Psoas muscle (tissue), 8 donors: ENCODE results near the gene GARRE1. TPM values are rescaled to one million over a fixed set of nuclear protein-coding genes. Genes with fewer than 3 reads are reported as not detected.

Experiments used
- ATAC-seq, 4 donors: fragments of 200-7000 bp; cut with Tn5 transposase; one replicate each; pipeline ENCODE4 v1.9.1; 2020; ENCODE audit warnings: moderate library complexity in 3 of 4, mild to moderate bottlenecking in 2 of 4
- DNase-seq, 2 donors: peaks; one replicate each; pipeline ENCODE4 v3.0.0-alpha.2; 2020
- H3K27ac ChIP-seq: fragments of 200-600 bp; one replicate; pipeline ENCODE4 v1.8.0; 2022
- H3K27me3 ChIP-seq, 3 donors: fragments of 200-600 bp in 1 of 3; one replicate each; pipeline versions ENCODE4 v1.6.1 to v1.8.0; 2013 to 2022; ENCODE audit warnings: low read length in 2 of 3, mild to moderate bottlenecking in 2 of 3, moderate library complexity in 1 of 3; ENCODE audit not compliant: insufficient read depth in 3 of 3
- H3K36me3 ChIP-seq, 2 donors: fragments of 200-600 bp in 1 of 2; one replicate each; pipeline versions ENCODE4 v1.6.1 to v1.8.0; 2013 to 2022; ENCODE audit warnings: low read depth in 1 of 2, mild to moderate bottlenecking in 1 of 2, moderate library complexity in 1 of 2; ENCODE audit not compliant: insufficient read depth in 1 of 2
- H3K4me1 ChIP-seq: fragments of 200-600 bp; one replicate; pipeline ENCODE4 v1.8.0; 2022
- H3K4me3 ChIP-seq: fragments of 200-600 bp; one replicate; pipeline ENCODE4 v1.8.0; 2022; ENCODE audit warnings: mild to moderate bottlenecking
- H3K9me3 ChIP-seq: fragments of 200-600 bp; one replicate; pipeline ENCODE4 v1.8.0; 2022
- CTCF ChIP-seq: fragments of 200-600 bp; IDR thresholded peaks from one replicate; pipeline ENCODE4 v1.8.0; 2022; ENCODE audit warnings: antibody characterized with exemption
- WGBS, 3 donors: extraction: QIAGEN DNeasy Blood & Tissue Kit; methylation state at CpG; one replicate each; pipeline versions ENCODE4 v1.1.6 to v1.1.7; 2013; 5-methylcytosine and 5-hydroxymethylcytosine counted together
- intact Hi-C, 2 donors: fragments of 100-400 bp; cut with DNase I; formaldehyde crosslinking; loops; one replicate each; pipeline versions ENCODE4 v1.11.0 to v1.14.2; 2022
- polyA plus RNA-seq, 3 donors: library from polyadenylated mRNA; stranded (reverse); fragments of 200-250 nt; gene quantifications; one replicate each; pipeline ENCODE4 v1.2.3, GENCODE V29; 2013
- total RNA-seq, 4 donors: library from RNA; stranded (reverse); fragmentation: NEBNext Ultra II Directional in 2 of 4; extraction: Animal tissue kit (Norgen Biotek cat#: 25700) in 2 of 4; gene quantifications; one replicate each; pipeline versions ENCODE4 v1.2.1 to v1.2.4, GENCODE V29; 2021 to 2023
- donor health status: healthy with polysubstance abuse.
- donor health status: DM: no; HTN: no; CAD: no; lungs with moderate emphysema.
- donor health status: Bipolar disorder and iron deficiency.
- donor health status: healthy.
- donor health status: DM: yes; HTN: yes; CAD: no.
- donor health status: DM: no; HTN: no; CAD: no.
- donor health status: DM: no; HTN: no; CAD: no.
- donor health status: DM: yes; HTN: yes; CAD: no.

GARRE1 gene
- total and polyA plus RNA-seq, 7 donors, result 4.8 to 22.8 (median 16.4) TPM

GRCh38 chr19:34273121-34273520, 18.8 kb downstream of the GARRE1 start:
- TF ChIP-seq CTCF, result no peak
- 30 to 45% (median 38%) methylated on average over 4 of the region's 4 CpGs for WGBS, 3 donors

GRCh38 chr19:34274284-34274826, 20.0 kb downstream of the GARRE1 start:
- no peaks in the 10 kb centered on the region for H3K36me3 ChIP-seq
- no peaks in the 10 kb centered on the region for H3K27me3 ChIP-seq
- intact Hi-C loops, result loop anchor here in 1 of 2 donors (5.0 kb wide), 1 partner anchor 38 kb away; no protein-coding TSS in a partner anchor
- ATAC-seq, result no peak
- 74 to 84% (median 84%) methylated on average over 7 of the region's 7 CpGs for WGBS, 3 donors
- TF ChIP-seq CTCF, result no peak
- H3K4me3 ChIP-seq, result no peak overlapping the region
- H3K4me1 ChIP-seq, result peaks cover 56% of the 10 kb centered on the region
- peak overlapping the region; percentile 20 for H3K27ac ChIP-seq
- DNase-seq, result no peak
- no peaks in the 10 kb centered on the region for H3K9me3 ChIP-seq

More at GRCh38 chr19:34273121-34273520, 18.8 kb downstream of the GARRE1 start:
- Histone ChIP-seq H3K36me3 (no peaks in the 10 kb centered on the region), H3K27me3 (no peaks in the 10 kb centered on the region), H3K27ac (peak overlapping the region; percentile 20), H3K4me3 (no peak overlapping the region), H3K4me1 (peaks cover 52% of the 10 kb centered on the region), H3K9me3 (no peaks in the 10 kb centered on the region)
- ATAC-seq (peak; percentile 39 to 72 (median 60)), DNase-seq (no peak)
- intact Hi-C loops, result loop anchor here in 1 of 2 donors (5.0 kb wide), 1 partner anchor 39 kb away; no protein-coding TSS in a partner anchor

- no peak for DNase-seq
- H3K4me1 ChIP-seq, result peaks cover 51% of the 10 kb centered on the region
- H3K4me3 ChIP-seq, result no peak overlapping the region
- H3K27me3 ChIP-seq, result no peaks in the 10 kb centered on the region
- no peak for ATAC-seq
- intact Hi-C loops, result loop anchor here (5.0 kb wide), 2 partner anchors 37 to 42 kb away; no protein-coding TSS in a partner anchor
- TF ChIP-seq CTCF, result no peak
- 56 to 64% (median 61%) methylated on average over 4 of the region's 4 CpGs for WGBS, 3 donors
- H3K27ac ChIP-seq, result peak overlapping the region; percentile 20
- H3K36me3 ChIP-seq, result no peaks in the 10 kb centered on the region
- H3K9me3 ChIP-seq, result no peaks in the 10 kb centered on the region
Observed at GRCh38 chr19:34274827-34275625, 20.7 kb downstream of the GARRE1 start.

GRCh38 chr19:34275705-34276104, 21.4 kb downstream of the GARRE1 start:
- Histone ChIP-seq H3K4me1 (peaks cover 45% of the 10 kb centered on the region), H3K9me3 (no peaks in the 10 kb centered on the region), H3K4me3 (no peak overlapping the region), H3K27me3 (no peaks in the 10 kb centered on the region), H3K36me3 (no peaks in the 10 kb centered on the region), H3K27ac (no peak overlapping the region)
- no peak for DNase-seq
- WGBS, 3 donors, result 97 to 100% (median 98%) methylated on average over 1 of the region's 1 CpG
- intact Hi-C loops, result loop anchor here in 1 of 2 donors (5.0 kb wide), 1 partner anchor 42 kb away; no protein-coding TSS in a partner anchor
- ATAC-seq, result no peak
- TF ChIP-seq CTCF, result no peak
